ENCODE results near the gene PTPN14.

The PTPN14 gene

GRCh38 chr1:214505134-214505533 lies 46.3 kb downstream of the PTPN14 start:
- no peaks in the 10 kb centered on the region for H3K4me1 ChIP-seq
- TF ChIP-seq CTCF (IDR thresholded peaks at IDR 0.05; ENCODE audit: low read depth, low read length): no peak

DNA sequence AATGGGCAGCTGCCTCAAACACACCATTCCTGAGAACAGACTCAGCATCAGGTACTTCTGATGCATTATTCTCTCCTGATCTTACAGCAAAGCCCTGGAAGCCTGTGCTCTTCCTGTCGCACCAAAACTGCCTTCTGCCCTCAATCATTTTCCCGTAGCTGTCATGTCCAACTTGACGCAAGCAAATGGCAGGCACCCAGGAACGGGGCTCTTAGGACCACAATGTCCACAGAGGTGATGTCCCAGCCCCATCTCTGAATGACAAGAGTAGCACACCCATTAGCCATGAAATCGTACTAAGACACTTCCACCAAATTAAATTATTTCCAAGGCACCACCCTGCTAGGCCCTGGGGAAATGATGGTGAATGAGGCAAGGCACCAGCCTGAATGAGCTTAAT lies 47.1 kb downstream of the PTPN14 start:
- Histone ChIP-seq H3K4me3 (ENCODE audit: low read depth, low read length) (no peak overlapping the region), H3K9me3 (no peaks in the 10 kb centered on the region), H3K4me1 (no peaks in the 10 kb centered on the region), H3K27me3 (peaks cover 17% of the 10 kb centered on the region), H3K36me3 (no peaks in the 10 kb centered on the region)
- TF ChIP-seq CTCF (IDR thresholded peaks at IDR 0.05; ENCODE audit: low read depth, low read length): no peak
- DNase-seq: no peak

More at GRCh38 chr1:214505134-214505533, 46.3 kb downstream of the PTPN14 start:
- no peak overlapping the region for H3K4me3 ChIP-seq (ENCODE audit: low read depth, low read length)
- no peaks in the 10 kb centered on the region; the same call in 1 of the 2 replicates for H3K9me3 ChIP-seq
- DNase-seq: no peak
- peaks cover 13% of the 10 kb centered on the region for H3K27me3 ChIP-seq
- H3K36me3 ChIP-seq: no peaks in the 10 kb centered on the region

GRCh38 chr1:214503553-214503952 lies 47.8 kb downstream of the PTPN14 start:
- H3K27me3 ChIP-seq: peaks cover 21% of the 10 kb centered on the region
- no peak for DNase-seq
- H3K4me1 ChIP-seq: no peaks in the 10 kb centered on the region
- H3K9me3 ChIP-seq: no peaks in the 10 kb centered on the region
- no peaks in the 10 kb centered on the region for H3K36me3 ChIP-seq
- no peak overlapping the region for H3K4me3 ChIP-seq (ENCODE audit: low read depth, low read length)
- TF ChIP-seq CTCF (IDR thresholded peaks at IDR 0.05; ENCODE audit: low read depth, low read length): no peak

GRCh38 chr1:214500340-214501055 lies 50.9 kb downstream of the PTPN14 start:
- TF ChIP-seq CTCF (IDR thresholded peaks at IDR 0.05; ENCODE audit: low read depth, low read length): no peak
- Histone ChIP-seq H3K9me3 (no peaks in the 10 kb centered on the region), H3K36me3 (no peaks in the 10 kb centered on the region), H3K4me3 (ENCODE audit: low read depth, low read length) (no peak overlapping the region), H3K4me1 (no peaks in the 10 kb centered on the region), H3K27me3 (peaks cover 27% of the 10 kb centered on the region)
- no peak for DNase-seq

DNA sequence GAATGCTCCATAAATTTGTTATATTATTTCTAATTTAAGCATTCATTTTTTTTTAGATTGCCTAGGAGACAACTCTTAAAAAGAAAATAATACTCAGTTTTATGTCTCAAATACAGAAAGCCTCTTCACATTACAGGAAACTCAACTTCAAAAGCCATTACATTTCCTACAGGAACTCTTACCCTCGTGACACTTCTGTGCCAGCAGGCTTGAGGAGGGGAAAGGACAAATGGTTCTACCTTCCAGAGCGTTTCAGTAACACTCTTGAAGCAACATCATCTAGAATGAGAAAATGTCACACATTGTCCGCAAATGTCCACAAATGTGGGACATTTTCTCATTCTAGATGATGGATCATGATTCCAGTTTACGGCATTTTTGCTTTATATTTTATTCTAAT lies 51.7 kb downstream of the PTPN14 start:
- no peak for DNase-seq
- Histone ChIP-seq H3K4me3 (ENCODE audit: low read depth, low read length) (no peak overlapping the region), H3K9me3 (no peaks in the 10 kb centered on the region), H3K27me3 (peaks cover 26% of the 10 kb centered on the region), H3K4me1 (no peaks in the 10 kb centered on the region), H3K36me3 (no peaks in the 10 kb centered on the region)
- TF ChIP-seq CTCF (IDR thresholded peaks at IDR 0.05; ENCODE audit: low read depth, low read length): no peak

DNA sequence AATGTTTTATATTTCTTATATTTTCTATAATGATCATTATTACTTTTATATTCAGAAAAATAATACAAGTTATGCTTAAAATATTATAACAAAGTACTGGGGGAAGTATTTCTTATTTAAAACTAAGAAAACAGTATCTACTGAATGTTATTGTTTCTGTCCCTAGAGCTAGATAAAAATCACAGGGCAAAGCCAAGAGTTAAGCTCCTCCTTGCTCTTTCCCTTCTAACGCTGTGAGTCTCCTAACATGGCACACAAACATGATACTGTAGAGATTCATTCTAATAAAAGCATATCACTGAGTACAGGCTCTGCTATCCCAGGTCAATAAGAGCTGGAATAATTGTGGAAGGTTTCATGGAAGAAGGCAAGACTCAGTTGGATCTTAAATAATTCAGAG lies 53.4 kb downstream of the PTPN14 start:
- Histone ChIP-seq H3K4me1 (no peaks in the 10 kb centered on the region), H3K9me3 (no peaks in the 10 kb centered on the region), H3K36me3 (no peaks in the 10 kb centered on the region), H3K27me3 (peaks cover 19% of the 10 kb centered on the region), H3K4me3 (ENCODE audit: low read depth, low read length) (no peak overlapping the region)
- no peak for DNase-seq
- TF ChIP-seq CTCF (IDR thresholded peaks at IDR 0.05; ENCODE audit: low read depth, low read length): no peak

Data from BE2C (cell line).